GM19372 (cell line): Measurements from ENCODE around the gene PDCD6IP.

Experiments used
- ATAC-seq: cut with Tn5 transposase; IDR thresholded peaks from one replicate; pipeline ENCODE4 v1.9.1; 2021; ENCODE audit warnings: mild to moderate bottlenecking, low read depth, moderate library complexity; ENCODE audit not compliant: unreplicated experiment

PDCD6IP gene

DNA sequence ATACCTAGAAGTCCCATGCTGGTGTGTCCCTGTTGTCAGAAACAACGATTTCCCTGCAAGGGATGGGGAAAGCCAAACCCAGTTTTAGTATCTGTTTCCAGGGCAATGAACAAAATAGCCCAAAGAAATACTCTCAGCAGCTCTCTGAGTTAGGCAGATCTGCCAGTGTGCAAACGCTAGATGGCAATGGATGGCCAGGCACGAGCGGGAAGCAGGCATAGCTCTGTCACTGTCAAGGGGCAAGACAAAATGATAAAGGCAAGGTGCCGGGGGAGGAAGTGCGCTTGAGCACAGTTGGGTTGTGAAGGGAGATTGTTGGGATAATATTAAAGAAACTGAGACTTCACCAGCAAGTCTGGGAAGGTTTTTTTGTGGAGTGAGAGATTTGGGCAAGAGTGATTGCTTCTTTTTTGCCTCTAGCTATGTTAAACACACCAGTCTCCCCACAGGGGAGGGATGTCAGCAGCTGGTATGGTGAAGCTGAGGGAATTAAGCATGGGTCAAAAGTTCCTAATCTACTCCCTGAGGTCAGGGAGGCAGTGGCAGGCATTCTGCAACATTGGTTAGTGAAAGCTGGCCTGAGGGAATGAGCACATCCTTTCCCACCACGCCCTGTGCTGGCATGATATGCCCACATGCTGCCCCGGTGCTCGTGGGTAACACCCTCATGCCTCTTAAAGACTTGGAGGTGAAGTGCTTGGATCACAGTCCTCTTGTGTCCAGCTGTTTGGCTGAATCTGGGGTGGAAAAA is 117.5 kb downstream of the PDCD6IP start:
- peak; percentile 49 for ATAC-seq

DNA sequence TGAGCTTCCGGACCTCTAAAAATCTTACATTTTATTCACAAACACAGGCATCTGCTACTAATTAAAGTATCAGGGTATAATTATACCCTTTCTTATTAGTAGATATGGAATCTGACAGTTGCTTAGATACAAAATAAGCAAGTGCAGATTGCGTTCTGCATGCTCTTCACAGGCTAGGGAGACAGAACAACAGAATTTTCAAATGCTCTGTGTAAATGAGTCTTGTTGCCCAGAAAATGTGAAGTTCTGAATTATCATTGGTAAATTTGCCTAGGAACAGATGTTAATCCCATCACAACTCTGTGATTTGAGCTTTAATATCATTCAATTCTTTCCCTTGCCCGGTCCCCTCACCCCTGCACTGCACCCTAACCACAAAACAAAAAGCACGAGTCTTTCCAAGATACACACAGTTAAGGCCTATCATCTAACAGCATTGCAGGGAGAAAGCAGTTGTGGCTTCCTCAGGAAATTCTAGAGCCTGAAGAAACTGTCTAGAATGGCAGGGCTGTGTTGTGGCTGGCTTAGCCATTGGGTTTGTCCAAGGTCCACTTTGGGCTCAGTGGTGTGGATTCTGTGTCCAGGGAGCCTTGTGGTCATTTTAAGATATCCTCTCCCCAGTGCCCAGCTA is 119.8 kb downstream of the PDCD6IP start:
- no peak for ATAC-seq
